GM19025 (cell line): ENCODE results near the gene CD38.
"Not testable (repeated sequence)": the region's sequence is repeated elsewhere in the genome, so short reads cannot be mapped to it uniquely, and the experiment has no call there.

Experiments used
- ATAC-seq: cut with Tn5 transposase; IDR thresholded peaks from one replicate; pipeline ENCODE4 v1.9.1; 2021; ENCODE audit warnings: mild to moderate bottlenecking, low read depth, moderate library complexity; ENCODE audit not compliant: unreplicated experiment

Gene CD38

GRCh38 chr4:15778289-15779241 is at the start of gene CD38:
Gene CD38, plus strand, starts transcription at chr4:15778328. Its CDS starts 87 bp downstream, at chr4:15778415.
- peak; percentile 60 for ATAC-seq

GRCh38 chr4:15729910-15730533 is 48.1 kb upstream of the CD38 start:
- no peak for ATAC-seq

- ATAC-seq: not testable (repeated sequence)
These were observed 45.1 kb upstream of the CD38 start for GRCh38 chr4:15733061-15733460.

- ATAC-seq: no peak
These were observed 42.6 kb upstream of the CD38 start for GRCh38 chr4:15735536-15735935.

- no peak for ATAC-seq
These were observed 41.5 kb upstream of the CD38 start for GRCh38 chr4:15736514-15737050.

GRCh38 chr4:15737255-15737654 is 40.9 kb upstream of the CD38 start:
- ATAC-seq: no peak

GRCh38 chr4:15738877-15739276 is 39.3 kb upstream of the CD38 start:
- no peak for ATAC-seq

GRCh38 chr4:15740764-15741404 is 37.2 kb upstream of the CD38 start:
- no peak for ATAC-seq

GRCh38 chr4:15742083-15742582 is 36.0 kb upstream of the CD38 start:
- ATAC-seq: no peak

GRCh38 chr4:15742637-15743036 is 35.5 kb upstream of the CD38 start:
- no peak for ATAC-seq

- no peak for ATAC-seq
These were observed 34.0 kb upstream of the CD38 start for GRCh38 chr4:15744016-15744545.

- no peak for ATAC-seq
These were observed 32.0 kb upstream of the CD38 start for GRCh38 chr4:15746110-15746509.

- ATAC-seq: no peak
These were observed 29.1 kb upstream of the CD38 start for GRCh38 chr4:15749001-15749400.

GRCh38 chr4:15751153-15751552 is 27.0 kb upstream of the CD38 start:
- ATAC-seq: no peak

GRCh38 chr4:15753081-15753480 is 25.0 kb upstream of the CD38 start:
- no peak for ATAC-seq

GRCh38 chr4:15753786-15754185 is 24.3 kb upstream of the CD38 start:
- no peak for ATAC-seq

GRCh38 chr4:15754323-15754722 is 23.8 kb upstream of the CD38 start:
- no peak for ATAC-seq

- peak; percentile 22 for ATAC-seq
These were observed 22.6 kb upstream of the CD38 start for GRCh38 chr4:15755321-15756155.

GRCh38 chr4:15756361-15756861 is 21.7 kb upstream of the CD38 start:
- peak; percentile 78 for ATAC-seq
